GM19455 (cell line): ENCODE data around the gene BOD1L1.

ENCODE experiments used
- ATAC-seq: cut with Tn5 transposase; IDR thresholded peaks from one replicate; pipeline ENCODE4 v1.9.1; 2021; ENCODE audit not compliant: unreplicated experiment

Gene BOD1L1

DNA sequence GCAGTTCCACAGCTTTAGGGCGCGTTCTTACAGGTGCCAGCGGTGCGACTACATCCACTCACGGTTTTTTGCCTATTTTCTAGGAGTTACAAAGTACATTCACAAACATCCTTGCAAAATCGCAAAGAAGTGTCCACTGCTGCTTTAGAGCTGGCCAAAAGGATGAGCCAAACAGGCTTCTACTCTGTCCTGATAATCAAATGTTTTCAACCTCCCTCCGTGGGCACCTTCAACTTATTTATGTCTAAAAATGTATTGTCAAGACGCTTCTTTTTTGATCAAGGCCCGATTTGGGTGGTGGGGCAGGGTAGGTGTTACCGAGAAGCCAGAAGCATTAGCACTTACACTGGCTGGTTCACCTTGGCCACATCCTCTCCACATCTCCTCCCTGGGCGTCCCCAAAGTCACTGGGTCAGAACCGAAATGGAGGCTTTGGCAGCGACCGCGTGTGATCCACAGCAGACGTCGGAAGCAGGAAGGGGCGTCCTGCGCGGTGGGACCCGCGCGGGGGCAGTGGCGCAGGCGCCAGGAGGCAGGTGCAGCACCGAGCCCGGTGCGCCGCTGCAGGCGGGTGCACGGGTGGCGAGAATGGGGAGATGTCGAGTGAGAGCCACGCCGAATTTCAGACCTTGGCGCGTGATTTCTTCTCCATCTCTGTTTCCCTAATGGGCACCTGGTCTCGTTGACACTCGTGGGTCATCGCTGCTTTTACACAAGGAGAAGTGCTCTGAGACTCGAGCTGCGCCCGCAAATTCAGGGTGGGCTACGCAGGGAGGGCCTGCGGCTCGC, 100.1 kb downstream of the BOD1L1 start:
- ATAC-seq, result no peak

DNA sequence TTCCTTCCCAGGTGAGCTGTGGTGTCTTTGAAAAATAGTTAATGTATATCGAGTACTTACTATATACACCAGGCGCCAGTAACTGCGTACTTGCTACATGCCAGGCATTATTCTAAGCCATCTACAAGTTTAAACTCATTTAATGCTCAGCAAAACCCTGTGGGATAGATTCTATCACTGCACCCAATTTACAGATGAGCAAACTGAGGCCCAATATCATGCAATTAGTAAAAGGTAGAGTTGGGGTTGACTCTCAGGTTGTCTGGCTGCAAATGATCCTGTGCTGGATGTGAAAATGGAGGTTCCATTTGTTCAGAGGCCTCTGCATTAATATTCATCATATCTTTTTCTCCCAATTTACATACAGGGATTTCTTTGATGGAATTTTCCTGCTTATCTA, 100.9 kb downstream of the BOD1L1 start:
- no peak for ATAC-seq

DNA sequence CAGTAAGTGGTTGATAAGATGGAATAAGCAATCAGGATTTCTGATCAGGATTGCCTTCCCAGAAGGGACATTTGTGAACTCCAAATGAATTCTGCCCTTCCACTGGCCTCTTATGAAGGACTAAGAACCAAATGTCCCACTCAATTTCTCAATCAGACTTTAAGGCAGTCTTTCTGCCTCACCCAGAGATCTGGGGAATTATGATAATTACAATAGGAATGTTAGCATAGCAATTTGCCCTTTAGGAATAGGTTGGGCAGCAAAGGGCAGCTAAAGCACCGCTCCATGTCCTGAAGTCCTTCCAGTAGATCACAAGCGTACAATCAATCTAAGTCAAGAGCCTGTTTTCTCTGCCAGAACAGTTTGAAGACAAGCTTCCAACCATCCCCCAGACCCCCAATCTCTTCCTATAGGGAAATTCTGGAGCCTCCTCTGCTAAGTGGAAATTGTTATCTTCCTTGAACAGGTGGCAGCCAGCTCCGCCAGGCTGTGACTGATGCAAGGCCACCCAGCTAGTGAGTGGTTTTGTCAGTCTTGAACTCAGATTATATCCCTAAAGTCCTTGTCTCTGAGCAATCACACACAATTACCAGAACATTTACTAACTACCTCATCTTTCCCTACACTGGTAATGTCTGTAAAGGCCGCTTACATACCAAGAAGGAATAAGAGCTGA, 101.8 kb downstream of the BOD1L1 start:
- ATAC-seq, result no peak

DNA sequence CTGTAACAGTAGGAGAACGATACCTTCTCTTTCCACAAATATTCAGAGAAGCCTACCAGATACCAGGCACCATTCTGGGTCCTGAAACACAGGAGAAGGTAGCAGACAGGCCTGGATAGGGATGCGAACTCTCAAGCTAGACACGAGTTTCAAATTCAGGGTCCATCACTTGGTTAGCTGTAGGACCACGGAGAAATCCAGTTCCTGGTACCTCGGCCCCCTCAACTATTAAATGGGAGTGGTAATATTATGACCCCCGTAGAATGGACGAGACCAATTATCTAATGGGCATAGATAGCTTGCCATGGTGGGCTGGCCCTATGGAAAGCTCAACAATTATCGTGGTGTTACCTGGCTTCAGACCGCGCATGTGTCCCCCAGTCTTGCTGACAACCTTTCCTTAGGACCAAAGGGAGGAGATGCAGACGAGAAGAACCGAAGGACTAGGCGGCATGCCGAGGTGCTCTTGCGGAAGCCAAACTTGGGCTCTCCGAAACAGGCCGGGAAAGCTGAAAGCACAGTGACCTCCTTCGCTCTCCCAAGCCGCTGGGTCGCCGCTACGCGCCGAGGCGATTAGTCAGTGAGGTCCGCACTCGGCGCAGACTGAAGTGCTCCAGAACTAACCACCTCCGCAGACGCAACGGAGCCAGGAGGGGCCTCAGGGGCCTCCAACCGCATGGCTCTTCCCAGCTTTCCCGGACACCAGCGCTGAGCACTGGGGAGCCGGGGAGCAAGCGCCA, 102.9 kb downstream of the BOD1L1 start:
- ATAC-seq, result no peak

DNA sequence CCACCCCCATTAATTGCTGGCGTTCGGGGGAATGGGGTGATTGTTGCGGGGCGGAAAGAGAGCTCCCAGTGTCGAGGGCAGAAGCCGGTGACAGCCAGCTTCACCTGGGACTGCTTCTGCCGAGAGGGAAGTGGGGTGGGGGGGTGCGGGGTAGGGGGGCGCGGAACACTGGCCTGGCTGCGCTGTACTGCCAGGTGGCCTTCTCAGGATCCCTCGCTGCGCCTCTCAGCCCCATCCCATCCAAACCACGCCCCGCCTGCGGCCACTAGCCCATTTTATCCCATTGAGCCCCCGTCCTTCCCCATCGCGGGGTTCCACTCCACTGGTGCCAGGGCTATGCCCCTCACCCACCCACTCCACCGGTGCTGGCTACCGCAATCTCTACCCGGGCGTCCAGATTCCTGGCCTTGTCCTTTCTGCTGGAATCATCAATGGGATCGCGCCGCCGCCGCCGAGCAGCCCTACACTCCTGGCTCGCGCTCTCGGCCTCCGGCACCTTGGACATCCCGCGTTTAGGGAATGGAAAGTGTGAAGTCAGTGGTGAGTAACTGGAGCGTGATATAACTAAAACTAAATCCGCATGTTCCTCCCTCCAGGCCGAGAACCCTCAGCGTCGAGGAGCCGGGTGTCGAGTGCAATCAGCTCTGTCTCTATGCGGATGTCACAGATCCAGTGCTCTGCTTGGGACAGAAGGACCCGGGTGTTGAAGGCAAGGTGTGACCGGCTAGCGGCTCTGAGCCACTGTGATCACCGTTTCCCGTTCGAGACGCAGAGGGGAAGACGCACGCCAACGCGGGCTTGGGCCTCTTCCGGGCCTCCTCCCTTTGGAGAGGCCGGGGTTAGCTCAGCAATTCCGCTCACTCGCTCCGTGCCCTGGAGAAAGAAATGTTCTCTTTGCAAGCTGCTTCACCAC, 103.7 kb downstream of the BOD1L1 start:
- no peak for ATAC-seq

DNA sequence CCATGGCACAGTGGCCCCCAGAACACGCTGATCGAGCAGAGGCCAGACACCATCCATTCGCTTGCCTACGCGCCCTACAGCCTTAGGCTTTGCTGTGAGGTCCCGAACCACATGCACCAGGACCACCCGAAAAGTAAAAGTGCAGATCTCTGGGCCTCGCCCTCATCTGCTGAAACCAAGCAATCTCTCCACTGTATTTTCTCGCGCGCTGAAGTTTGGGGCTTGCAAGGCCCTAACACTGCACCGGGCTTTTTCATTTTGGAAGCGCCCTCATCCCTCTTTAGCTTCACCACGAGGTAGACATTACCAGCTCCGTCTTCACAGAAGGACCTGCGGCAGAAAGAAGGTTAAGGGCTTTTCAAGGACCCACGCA, 104.4 kb downstream of the BOD1L1 start:
- no peak for ATAC-seq

DNA sequence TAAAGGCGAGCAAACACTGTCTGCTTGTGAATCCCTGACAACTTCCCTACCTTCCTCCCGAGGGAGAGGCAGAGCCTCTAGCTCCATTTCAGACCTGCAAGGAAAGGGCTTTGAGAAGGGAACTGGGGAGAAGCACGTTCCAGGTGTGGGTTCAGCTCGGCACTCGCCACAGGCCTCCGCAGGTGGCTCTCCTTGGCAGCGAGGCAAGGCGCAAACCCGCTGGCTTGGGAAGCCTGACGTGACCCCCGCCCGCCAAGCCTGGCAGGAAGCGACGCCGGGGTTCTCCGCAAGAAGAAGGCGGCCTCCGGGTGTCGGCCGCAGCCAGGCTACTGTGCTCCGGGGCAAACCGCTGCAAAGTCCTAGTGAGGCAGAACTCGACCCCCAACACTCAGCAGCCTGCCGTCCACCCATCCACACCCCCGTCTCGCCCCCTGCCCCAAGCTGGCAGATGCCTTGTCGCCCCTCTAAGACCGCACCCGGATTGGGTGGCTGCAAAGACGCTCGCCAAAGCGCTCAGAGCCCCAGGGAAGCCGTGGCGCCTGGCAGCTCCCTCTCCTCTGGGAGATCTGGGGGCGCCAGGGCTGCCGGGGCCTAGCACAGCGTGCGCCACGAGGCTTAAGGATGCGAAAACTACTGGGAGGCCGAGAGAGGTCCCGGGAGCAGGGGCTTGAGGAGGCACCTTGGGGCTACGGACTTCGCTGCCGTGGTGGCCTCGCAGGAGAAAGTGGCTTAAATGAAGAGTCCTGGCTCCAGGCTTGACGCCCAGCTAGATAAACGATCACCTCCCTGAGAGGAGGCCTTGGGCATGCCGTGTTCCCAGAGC, 105.0 kb downstream of the BOD1L1 start:
- ATAC-seq, result no peak

DNA sequence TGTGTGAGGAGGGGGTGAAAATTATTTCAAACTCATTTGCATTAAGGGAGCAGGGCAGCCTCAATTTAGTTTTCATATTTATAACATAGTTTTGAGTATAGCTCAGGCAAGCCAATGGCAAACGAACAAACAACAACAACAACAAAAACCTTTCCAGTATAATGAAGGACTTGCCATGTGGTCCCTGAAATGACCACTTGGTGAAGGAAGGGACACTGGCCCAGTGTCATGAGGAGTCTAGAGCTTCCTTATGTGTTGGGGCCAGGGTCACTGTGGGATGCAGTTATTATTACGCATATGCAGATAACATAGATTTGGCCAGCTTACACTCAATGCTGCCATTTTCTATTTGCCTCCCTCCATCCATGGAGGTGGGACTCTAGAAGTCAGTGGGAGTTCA, 106.5 kb downstream of the BOD1L1 start:
- no peak for ATAC-seq
